Nephron (organoid): ENCODE results near the gene SYT5.

ENCODE experiments used
- H3K27ac Mint-ChIP-seq, 3 experiments: 2 replicates each; pipeline ENCODE4 v1.8.0; 2020; ENCODE audit warnings: mixed read lengths in 3 of 3, mild to moderate bottlenecking in 2 of 3, moderate library complexity in 1 of 3
- H3K27me3 Mint-ChIP-seq: 2 replicates; pipeline ENCODE4 v1.8.0; 2021; ENCODE audit warnings: low read depth, mild to moderate bottlenecking, moderate library complexity, mixed read lengths
- H3K36me3 Mint-ChIP-seq: 2 replicates; pipeline ENCODE4 v1.8.0; 2020; ENCODE audit warnings: low read depth, mixed read lengths
- H3K4me1 Mint-ChIP-seq: 2 replicates; pipeline ENCODE4 v1.8.0; 2020; ENCODE audit warnings: mixed read lengths
- H3K4me3 Mint-ChIP-seq, 3 experiments: 2 replicates each; pipeline ENCODE4 v1.8.0; 2020; ENCODE audit warnings: mild to moderate bottlenecking in 3 of 3, mixed read lengths in 3 of 3, moderate library complexity in 2 of 3
- H3K9me3 Mint-ChIP-seq: 2 replicates; pipeline ENCODE4 v1.8.0; 2020; ENCODE audit warnings: mixed read lengths
- TF ChIP-seq, protein P1 (sequence below), 3 experiments: fragments of 200-600 bp; sonication (generic); IDR thresholded peaks; one replicate each; pipeline ENCODE4 v1.5.0; 2021; ENCODE audit warnings: antibody characterized with exemption in 3 of 3; ENCODE audit not compliant: unreplicated experiment in 3 of 3

The SYT5 gene

DNA sequence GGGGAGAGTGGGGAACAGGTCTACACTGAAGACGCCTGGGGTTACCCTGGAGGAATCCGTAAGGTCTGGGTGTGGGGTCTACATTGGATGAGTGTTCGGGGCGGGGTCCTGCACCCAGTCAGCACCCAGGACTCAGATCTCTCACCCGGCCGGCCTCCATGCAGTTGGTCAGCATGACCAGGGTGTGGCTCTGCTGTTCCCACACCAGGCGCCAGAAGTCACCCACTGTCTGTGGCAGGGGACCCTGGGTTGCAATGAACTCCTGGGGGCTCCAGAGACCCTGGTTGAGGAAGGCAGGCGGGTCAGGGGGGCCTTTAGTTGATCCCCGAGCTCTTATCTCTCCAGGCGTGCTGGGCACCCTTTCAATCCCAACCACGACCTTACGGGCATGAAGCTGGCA is 6.0 kb upstream of the SYT5 start:
- TF ChIP-seq, protein P1, sequence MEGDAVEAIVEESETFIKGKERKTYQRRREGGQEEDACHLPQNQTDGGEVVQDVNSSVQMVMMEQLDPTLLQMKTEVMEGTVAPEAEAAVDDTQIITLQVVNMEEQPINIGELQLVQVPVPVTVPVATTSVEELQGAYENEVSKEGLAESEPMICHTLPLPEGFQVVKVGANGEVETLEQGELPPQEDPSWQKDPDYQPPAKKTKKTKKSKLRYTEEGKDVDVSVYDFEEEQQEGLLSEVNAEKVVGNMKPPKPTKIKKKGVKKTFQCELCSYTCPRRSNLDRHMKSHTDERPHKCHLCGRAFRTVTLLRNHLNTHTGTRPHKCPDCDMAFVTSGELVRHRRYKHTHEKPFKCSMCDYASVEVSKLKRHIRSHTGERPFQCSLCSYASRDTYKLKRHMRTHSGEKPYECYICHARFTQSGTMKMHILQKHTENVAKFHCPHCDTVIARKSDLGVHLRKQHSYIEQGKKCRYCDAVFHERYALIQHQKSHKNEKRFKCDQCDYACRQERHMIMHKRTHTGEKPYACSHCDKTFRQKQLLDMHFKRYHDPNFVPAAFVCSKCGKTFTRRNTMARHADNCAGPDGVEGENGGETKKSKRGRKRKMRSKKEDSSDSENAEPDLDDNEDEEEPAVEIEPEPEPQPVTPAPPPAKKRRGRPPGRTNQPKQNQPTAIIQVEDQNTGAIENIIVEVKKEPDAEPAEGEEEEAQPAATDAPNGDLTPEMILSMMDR (IDR thresholded peaks at IDR 0.05; ENCODE audit: unreplicated experiment in 3 of 3), result no peak
- H3K4me3 Mint-ChIP-seq, result no peak overlapping the region
- H3K27me3 Mint-ChIP-seq, result peaks cover 62% of the 10 kb centered on the region

DNA sequence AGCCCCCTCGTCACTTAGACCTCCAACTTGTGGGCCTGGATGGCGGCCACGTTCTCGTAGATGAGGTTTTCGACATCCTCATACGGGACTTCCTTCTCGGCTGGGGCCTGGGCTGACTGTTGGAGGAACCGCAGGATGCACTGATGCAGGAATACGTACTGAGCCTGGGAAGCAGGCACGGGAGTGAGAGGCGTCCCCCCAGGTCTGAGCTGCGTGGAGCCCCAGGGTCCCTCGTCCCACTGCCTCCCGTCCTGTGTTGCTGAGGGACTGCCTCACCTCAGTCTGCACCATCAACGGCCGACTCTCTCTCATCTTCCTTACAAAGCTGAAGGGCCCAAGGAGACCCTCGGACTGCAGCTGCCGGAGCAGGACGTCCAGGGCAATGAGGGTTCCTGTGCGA is 1.7 kb upstream of the SYT5 start:
- Mint-ChIP-seq H3K4me3 (no peak overlapping the region), H3K27ac (no peak overlapping the region), H3K27me3 (peaks cover 90% of the 10 kb centered on the region), H3K36me3 (no peaks in the 10 kb centered on the region), H3K4me1 (no peaks in the 10 kb centered on the region), H3K9me3 (peaks cover 2% of the 10 kb centered on the region)
- TF ChIP-seq, protein P1 (IDR thresholded peaks at IDR 0.05; ENCODE audit: unreplicated experiment in 3 of 3), result no peak

More for the DNA sequence above, 6.0 kb upstream of the SYT5 start:
- no peaks in the 10 kb centered on the region for H3K4me1 Mint-ChIP-seq
- H3K9me3 Mint-ChIP-seq, result no peaks in the 10 kb centered on the region
- no peak overlapping the region for H3K27ac Mint-ChIP-seq
- H3K36me3 Mint-ChIP-seq, result no peaks in the 10 kb centered on the region

DNA sequence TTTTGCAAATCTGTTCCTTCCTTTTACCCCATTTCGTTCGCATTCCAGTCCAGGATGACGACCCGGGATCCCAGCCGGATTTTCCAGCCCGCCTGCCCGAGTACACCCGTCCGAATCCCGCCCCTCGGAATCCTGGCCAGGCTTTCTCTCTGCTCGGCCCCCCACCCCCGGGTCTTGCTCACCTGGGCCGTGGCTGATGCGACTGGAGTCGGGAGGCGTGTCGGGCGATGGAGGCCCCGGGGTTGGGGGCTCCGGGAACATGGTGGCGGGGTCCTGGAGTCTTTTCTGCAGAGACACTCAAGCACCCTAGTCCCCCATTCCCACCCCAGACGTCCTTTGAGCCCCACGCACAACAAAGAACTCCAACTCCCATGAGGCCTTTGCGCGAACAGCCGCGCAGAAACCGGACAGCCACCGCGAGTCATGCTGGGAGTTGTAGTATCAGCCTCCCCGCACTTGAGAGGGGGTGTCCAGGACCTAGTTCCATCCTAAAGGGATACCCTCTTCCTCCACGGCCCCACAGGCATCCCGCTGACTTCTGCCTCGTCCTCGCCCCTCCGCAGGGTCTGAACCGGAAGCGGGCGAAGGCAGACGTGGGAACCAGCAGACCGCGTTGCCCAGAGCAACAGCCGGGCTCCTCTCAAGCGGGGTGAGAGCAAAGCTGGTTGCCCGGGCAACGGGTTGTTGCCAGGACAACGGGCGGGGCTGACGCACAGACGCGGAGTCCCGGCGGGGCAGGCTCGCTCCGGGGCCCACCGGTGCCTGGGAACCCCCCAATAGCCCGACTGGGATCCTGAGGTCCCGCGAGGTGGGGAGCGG is 1.1 kb downstream of the SYT5 start:
- H3K4me3 Mint-ChIP-seq, result peak overlapping the region; percentile 77 to 85 (median 78)
- TF ChIP-seq, protein P1 (IDR thresholded peaks at IDR 0.05; ENCODE audit: unreplicated experiment in 3 of 3), result no peak
- peaks cover 2% of the 10 kb centered on the region for H3K9me3 Mint-ChIP-seq
- no peaks in the 10 kb centered on the region for H3K4me1 Mint-ChIP-seq
- peaks cover 96% of the 10 kb centered on the region for H3K27me3 Mint-ChIP-seq
- no peak overlapping the region for H3K27ac Mint-ChIP-seq
- no peaks in the 10 kb centered on the region for H3K36me3 Mint-ChIP-seq

DNA sequence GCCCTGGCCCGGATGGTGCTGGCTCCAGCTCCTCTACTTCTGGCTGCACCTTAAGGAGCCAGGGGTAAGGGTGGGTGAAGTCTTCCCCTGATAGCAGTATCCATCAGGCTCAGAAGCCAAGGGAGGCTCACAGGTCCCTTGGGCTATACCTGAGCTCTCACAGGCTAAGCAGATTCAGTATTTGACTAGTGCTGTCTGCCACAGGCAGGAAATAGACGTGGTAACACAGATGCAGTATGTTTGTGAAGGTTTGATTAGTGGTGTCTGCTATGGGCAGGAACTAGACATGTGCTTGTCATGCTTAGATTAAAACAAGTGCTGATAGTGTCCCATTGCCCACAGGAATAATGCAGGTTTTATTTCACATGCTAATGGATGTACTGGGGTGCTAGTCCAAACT is 4.0 kb downstream of the SYT5 start:
- TF ChIP-seq, protein P1 (IDR thresholded peaks at IDR 0.05; ENCODE audit: unreplicated experiment in 3 of 3), result no peak
- Mint-ChIP-seq H3K27me3 (peaks cover 100% of the 10 kb centered on the region), H3K36me3 (no peaks in the 10 kb centered on the region), H3K4me3 (no peak overlapping the region), H3K27ac (no peak overlapping the region), H3K4me1 (peaks cover 7% of the 10 kb centered on the region), H3K9me3 (peaks cover 5% of the 10 kb centered on the region)

DNA sequence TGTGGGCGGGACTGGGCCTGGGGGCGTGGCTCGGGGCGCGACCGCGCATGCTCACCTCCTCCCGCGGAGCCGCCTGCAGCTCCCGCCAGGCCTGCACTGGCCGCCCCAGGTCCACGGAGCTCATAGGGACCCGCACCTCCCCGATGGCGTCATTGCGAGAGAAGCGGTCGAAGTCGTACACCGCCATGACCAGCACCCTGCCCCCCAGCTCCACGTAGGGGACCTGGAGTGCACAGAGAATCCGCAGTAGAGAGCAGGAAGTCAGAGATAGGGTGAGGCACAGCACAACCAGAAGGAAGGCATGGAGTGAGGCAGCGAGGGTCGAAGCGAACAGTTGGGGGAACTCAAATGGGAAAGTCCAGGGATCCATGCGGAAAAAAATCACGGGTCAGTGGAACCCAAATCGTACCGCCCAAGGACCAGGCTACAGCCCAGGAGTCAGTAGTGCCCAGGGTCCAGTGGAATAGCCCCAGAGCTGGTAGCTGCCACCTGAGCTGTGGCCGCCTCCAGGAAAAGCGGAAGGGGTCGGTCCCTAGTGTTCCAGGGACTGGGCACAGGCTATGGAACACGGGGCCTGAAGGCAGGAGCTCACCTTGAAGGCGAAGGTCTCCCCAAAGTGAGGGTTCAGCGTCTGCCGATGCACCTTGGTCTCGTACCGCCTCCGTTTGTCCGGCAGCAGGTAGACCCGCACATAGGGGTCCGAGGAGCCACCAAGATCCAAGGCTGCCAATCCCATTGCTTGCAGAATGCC is 4.8 kb downstream of the SYT5 start:
- no peak overlapping the region for H3K4me3 Mint-ChIP-seq
- TF ChIP-seq, protein P1 (IDR thresholded peaks at IDR 0.05; ENCODE audit: unreplicated experiment in 3 of 3), result no peak
- H3K27ac Mint-ChIP-seq, result no peak overlapping the region
- peaks cover 100% of the 10 kb centered on the region for H3K27me3 Mint-ChIP-seq
- peaks cover 7% of the 10 kb centered on the region for H3K4me1 Mint-ChIP-seq
- H3K36me3 Mint-ChIP-seq, result no peaks in the 10 kb centered on the region
- H3K9me3 Mint-ChIP-seq, result peaks cover 5% of the 10 kb centered on the region
